RWPE2 (cell line): ENCODE results near the gene TTC34.
"Not testable (repeated sequence)": the region's sequence is repeated elsewhere in the genome, so short reads cannot be mapped to it uniquely, and the experiment has no call there.

Experiments
- ATAC-seq: fragments of 200-7000 bp; cut with Tn5 transposase; 3 replicates; pipeline ENCODE4 v1.9.1; 2021; ENCODE audit warnings: low read depth
- DNase-seq: peaks from one replicate; pipeline ENCODE4 v3.0.0-alpha.2; 2020; ENCODE audit warnings: low spot score
- H3K27ac ChIP-seq: fragments of 450-650 bp; 2 replicates; pipeline ENCODE4 v1.5.1; 2017; ENCODE audit warnings: mild to moderate bottlenecking; ENCODE audit not compliant: poor library complexity, severe bottlenecking
- H3K27me3 ChIP-seq: fragments of 250-450 bp; sonication (Bioruptor Pico); 2 replicates; pipeline ENCODE4 v1.5.1; 2021; ENCODE audit warnings: mild to moderate bottlenecking, moderate library complexity; ENCODE audit not compliant: insufficient read depth, poor library complexity, severe bottlenecking
- H3K36me3 ChIP-seq: fragments of 250-450 bp; sonication (Bioruptor Pico); 2 replicates; pipeline ENCODE4 v1.5.1; 2020; ENCODE audit warnings: low read depth, mild to moderate bottlenecking, moderate library complexity
- H3K4me1 ChIP-seq: fragments of 250-450 bp; sonication (Bioruptor Pico); 2 replicates; pipeline ENCODE4 v1.5.1; 2021; ENCODE audit warnings: mild to moderate bottlenecking, moderate library complexity; ENCODE audit not compliant: insufficient read depth, poor library complexity, severe bottlenecking
- H3K4me3 ChIP-seq: fragments of 250-450 bp; sonication (Bioruptor Pico); 2 replicates; pipeline ENCODE4 v1.5.1; 2021; ENCODE audit warnings: mild to moderate bottlenecking, moderate library complexity; ENCODE audit not compliant: severe bottlenecking
- H3K9me3 ChIP-seq: fragments of 250-450 bp; sonication (Bioruptor Pico); 2 replicates; pipeline ENCODE4 v1.5.1; 2021; ENCODE audit warnings: mild to moderate bottlenecking, moderate library complexity; ENCODE audit not compliant: severe bottlenecking

Gene TTC34

DNA sequence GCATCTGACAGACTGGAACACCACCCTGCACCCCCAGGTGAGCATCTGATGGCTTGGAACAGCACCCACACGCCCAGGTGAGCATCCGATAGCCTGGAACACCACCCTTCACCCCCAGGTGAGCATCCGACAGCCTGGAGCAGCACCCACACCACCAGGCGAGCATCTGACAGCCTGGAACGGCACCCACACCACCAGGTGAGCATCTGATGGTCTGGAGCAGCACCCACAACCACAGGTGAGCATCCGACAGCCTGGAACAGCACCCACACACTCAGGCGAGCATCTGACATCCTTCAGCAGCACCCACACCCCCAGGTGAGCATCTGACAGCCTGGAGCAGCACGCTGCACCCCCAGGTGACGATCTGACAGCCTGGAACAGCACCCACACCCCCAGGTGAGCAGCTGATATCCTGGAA lies 118.2 kb downstream of the TTC34 start:
- not testable (repeated sequence) for H3K27me3 ChIP-seq, DNase-seq, H3K4me1 ChIP-seq, H3K9me3 ChIP-seq, H3K4me3 ChIP-seq, H3K36me3 ChIP-seq, H3K27ac ChIP-seq, ATAC-seq

DNA sequence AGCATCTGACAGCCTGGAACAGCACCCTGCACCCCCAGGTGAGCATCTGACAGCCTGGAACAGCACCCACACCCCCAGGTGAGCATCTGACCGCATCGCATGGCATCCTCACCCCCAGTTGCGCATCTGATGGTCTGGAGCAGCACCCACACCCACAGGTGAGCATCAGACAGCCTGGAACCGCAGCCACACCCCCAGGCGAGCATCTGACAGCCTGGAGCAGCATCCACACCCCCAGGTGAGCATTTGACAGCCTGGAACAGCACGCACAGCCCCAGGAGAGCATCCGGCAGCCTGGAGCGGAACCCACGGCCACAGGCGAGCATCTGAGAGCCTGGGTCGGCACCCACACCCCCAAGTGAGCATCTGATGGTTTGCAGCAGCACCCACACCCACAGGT lies 118.6 kb downstream of the TTC34 start:
- H3K9me3 ChIP-seq, H3K27me3 ChIP-seq, H3K27ac ChIP-seq, DNase-seq, ATAC-seq, H3K36me3 ChIP-seq, H3K4me3 ChIP-seq, H3K4me1 ChIP-seq: not testable (repeated sequence)

DNA sequence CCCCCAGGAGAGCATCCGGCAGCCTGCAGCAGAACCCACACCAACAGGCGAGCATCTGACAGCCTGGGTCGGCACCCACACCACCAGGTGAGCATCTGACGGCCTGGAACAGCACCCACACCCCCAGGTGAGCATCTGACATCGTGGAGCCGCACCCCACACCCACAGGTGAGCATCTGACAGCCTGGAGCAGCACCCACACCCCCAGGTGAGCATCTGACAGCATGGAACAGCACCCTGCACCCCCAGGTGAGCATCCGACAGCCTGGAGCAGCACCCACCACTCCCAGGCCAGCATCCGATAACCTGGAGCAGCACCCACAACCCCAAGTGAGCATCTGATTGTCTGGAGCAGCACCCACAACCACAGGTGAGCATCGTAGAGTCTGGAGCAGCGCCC lies 124.8 kb downstream of the TTC34 start:
- not testable (repeated sequence) for H3K4me1 ChIP-seq, H3K27me3 ChIP-seq, ATAC-seq, H3K4me3 ChIP-seq, H3K36me3 ChIP-seq, DNase-seq, H3K27ac ChIP-seq, H3K9me3 ChIP-seq

DNA sequence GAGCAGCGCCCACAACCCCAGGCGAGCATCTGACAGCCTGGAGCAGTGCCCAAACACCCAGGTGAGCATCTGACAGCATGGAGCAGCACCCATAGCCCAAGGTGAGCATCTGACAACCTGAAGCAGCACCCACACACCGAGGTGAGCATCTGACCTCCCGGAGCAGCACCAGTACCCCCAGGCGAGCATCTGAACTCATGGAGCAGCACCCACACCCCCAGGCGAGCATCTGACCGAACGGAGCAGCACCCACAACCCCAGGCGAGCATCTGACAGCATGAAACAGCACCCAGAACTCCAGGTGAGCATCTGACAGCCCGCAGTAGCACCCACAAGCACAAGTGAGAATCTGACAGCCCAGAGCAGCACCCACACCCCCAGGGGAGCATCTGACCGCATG lies 129.8 kb downstream of the TTC34 start:
- H3K27me3 ChIP-seq, H3K4me3 ChIP-seq, H3K9me3 ChIP-seq: not testable (repeated sequence)

DNA sequence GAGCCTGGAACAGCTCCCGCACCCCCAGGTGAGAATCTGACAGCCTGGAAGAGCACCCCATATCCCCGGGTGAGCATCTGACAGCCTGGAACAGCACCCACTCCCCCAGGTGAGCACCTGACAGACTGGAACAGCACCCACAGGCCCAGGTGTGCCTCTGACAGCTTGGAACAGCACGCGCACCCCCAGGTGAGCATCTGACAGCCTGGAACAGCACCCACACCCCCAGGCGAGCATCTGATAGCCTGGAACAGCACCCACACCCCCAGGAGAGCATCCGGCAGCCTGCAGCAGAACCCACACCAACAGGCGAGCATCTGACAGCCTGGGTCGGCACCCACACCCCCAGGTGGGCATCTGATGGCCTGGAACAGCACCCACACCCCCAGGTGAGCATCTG lies 141.7 kb downstream of the TTC34 start:
- DNase-seq, result peak; percentile 87
- H3K4me1 ChIP-seq, ATAC-seq, H3K9me3 ChIP-seq, H3K27ac ChIP-seq, H3K27me3 ChIP-seq, H3K4me3 ChIP-seq, H3K36me3 ChIP-seq: not testable (repeated sequence)

More for the DNA sequence above, 129.8 kb downstream of the TTC34 start:
- DNase-seq, H3K27ac ChIP-seq, H3K4me1 ChIP-seq, H3K36me3 ChIP-seq, ATAC-seq: not testable (repeated sequence)

DNA sequence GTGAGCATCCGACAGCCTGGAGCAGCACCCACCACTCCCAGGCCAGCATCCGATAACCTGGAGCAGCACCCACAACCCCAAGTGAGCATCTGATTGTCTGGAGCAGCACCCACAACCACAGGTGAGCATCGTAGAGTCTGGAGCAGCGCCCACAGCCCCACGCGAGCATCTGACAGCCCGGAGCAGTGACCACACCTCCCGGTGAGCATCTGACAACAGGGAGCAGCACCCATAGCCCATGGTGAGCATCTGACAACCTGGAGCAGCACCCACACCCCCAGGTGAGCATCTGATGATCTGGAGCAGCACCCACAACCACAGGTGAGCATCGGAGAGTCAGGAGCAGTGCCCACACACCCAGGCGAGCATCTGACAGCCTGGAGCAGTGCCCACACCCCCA lies 143.6 kb downstream of the TTC34 start:
- H3K36me3 ChIP-seq, H3K4me3 ChIP-seq, ATAC-seq, H3K27ac ChIP-seq, H3K4me1 ChIP-seq, H3K27me3 ChIP-seq, H3K9me3 ChIP-seq: not testable (repeated sequence)
- peak; percentile 86 for DNase-seq

DNA sequence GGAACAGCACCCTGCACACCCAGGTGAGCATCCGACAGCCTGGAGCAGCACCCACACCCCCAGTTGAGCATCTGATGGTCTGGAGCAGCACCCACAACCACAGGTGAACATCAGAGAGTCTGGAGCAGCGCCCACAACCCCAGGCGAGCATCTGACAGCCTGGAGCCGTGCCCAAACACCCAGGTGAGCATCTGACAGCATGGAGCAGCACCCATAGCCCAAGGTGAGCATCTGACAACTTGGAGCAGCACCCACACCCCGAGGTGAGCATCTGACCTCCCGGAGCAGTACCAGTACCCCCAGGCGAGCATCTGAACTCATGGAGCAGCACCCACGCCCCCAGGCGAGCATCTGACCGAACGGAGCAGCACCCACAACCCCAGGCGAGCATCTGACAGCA lies 144.4 kb downstream of the TTC34 start:
- H3K27ac ChIP-seq, H3K27me3 ChIP-seq, ATAC-seq, H3K36me3 ChIP-seq, H3K4me1 ChIP-seq, H3K9me3 ChIP-seq, H3K4me3 ChIP-seq: not testable (repeated sequence)
- DNase-seq, result peak; percentile 93

DNA sequence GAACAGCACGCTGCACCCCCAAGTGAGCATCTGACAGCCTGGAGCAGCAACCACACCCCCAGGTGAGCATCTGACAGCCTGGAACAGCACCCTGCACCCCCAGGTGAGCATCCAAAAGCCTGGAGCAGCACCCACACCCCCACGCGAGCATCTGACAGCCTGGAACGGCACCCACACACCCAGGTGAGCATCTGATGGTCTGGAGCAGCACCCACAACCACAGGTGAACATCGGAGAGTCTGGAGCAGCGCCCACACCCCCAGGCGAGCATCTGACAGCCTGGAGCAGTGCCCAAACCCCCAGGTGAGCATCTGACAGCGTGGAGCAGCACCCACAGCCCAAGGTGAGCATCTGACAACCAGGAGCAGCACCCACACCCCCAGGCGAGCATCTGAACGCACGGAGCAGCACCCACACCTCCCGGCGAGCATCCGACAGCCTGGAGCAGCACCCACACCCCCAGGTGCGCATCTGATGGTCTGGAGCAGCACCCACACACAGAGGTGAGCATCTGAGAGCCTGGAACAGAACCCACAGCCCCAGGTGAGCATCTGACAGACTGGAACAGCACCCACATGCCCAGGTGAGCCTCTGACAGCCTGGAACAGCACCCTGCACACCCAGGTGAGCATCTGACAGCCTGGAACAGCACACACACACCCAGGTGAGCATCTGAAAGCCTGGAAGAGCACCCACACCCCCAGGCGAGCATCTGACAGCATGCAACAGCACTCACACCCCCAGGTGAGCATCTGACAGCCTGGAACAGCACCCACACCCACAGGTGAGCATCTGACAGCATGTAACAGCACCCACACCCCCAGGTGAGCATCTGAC lies 145.7 kb downstream of the TTC34 start:
- not testable (repeated sequence) for H3K4me3 ChIP-seq, H3K27me3 ChIP-seq, H3K4me1 ChIP-seq, ATAC-seq, H3K9me3 ChIP-seq, H3K27ac ChIP-seq, H3K36me3 ChIP-seq
- peak; percentile 82 for DNase-seq

DNA sequence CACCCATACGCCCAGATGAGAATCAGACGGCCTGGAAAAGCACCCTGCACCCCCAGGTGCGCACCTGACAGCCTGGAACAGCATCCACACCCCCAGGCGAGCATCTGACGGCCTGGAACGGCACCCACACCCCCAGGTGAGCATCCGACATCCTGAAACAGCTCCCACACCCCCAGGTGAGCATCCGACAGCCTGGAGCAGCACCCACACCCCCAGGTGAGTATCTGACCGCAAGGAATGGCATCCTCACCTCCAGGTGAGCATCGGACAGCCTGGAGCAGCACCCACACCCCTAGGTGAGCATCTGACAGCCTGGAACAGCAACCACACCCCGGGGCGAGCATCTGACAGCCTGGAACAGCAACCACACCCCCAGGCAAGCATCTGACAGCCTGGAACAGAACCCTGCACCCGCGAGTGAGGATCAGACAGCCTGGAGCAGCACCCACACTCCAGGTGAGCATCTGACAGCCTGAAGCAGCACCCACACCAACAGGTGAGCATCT lies 147.0 kb downstream of the TTC34 start:
- peak; percentile 80 for DNase-seq
- H3K9me3 ChIP-seq, H3K27ac ChIP-seq, H3K4me3 ChIP-seq, ATAC-seq, H3K4me1 ChIP-seq, H3K36me3 ChIP-seq: not testable (repeated sequence)
- peaks cover 12% of the 10 kb centered on the region for H3K27me3 ChIP-seq

DNA sequence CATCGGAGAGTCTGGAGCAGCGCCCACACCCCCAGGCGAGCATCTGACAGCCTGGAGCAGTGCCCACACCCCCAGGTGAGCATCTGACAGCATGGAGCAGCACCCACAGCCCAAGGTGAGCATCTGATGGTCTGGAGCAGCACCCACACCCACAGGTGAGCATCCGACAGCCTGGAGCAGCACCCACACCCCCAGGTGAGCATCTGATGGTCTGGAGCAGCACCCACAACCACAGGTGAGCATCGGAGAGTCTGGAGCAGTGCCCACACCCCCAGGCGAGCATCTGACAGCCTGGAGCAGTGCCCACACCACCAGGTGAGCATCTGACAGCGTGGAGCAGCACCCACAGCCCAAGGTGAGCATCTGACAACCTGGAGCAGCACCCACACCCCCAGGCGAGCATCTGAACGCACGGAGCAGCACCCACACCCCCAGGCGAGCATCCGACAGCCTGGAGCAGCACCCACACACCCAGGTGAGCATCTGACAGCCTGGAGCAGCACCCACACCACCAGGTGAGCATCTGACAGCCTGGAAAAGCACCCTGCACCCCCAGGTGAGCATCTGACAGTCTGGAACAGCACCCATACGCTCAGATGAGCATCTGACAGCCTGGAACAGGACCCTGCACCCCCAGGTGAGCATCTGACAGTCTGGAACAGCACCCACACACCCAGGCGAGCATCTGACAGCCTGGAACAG lies 147.6 kb downstream of the TTC34 start:
- not testable (repeated sequence) for ATAC-seq, H3K4me1 ChIP-seq, H3K4me3 ChIP-seq, H3K27ac ChIP-seq, H3K9me3 ChIP-seq, H3K36me3 ChIP-seq
- H3K27me3 ChIP-seq, result peaks cover 12% of the 10 kb centered on the region
- peak; percentile 93 for DNase-seq

DNA sequence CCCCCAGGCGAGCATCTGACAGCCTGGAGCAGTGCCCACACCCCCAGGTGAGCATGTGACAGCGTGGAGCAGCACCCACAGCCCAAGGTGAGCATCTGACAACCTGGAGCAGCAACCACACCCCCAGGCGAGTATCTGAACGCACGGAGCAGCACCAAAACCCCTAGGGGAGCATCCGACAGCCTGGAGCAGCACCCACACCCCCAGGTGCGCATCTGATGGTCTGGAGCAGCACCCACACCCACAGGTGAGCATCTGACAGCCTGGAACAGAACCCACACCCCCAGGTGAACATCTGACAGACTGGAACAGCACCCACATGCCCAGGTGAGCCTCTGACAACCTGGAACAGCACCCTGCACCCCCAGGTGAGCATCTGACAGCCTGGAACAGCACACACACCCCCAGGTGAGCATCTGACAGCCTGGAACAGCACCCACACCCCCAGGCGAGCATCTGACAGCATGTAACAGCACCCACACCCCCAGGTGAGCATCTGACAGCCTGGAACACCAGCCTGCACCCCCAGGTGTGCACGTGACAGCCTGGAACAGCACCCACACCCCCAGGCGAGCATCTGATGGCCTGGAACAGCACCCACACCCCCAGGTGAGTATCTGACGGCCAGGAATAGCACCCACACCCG lies 148.4 kb downstream of the TTC34 start:
- not testable (repeated sequence) for H3K27ac ChIP-seq, H3K36me3 ChIP-seq, ATAC-seq, H3K4me3 ChIP-seq, DNase-seq, H3K4me1 ChIP-seq, H3K9me3 ChIP-seq
- peaks cover 12% of the 10 kb centered on the region for H3K27me3 ChIP-seq
